HG03521 (cell line): ENCODE data around the gene JCAD.

ENCODE experiments used
- ATAC-seq: cut with Tn5 transposase; IDR thresholded peaks from one replicate; pipeline ENCODE4 v1.9.1; 2021; ENCODE audit warnings: mild to moderate bottlenecking, moderate library complexity; ENCODE audit not compliant: unreplicated experiment

The JCAD gene

DNA sequence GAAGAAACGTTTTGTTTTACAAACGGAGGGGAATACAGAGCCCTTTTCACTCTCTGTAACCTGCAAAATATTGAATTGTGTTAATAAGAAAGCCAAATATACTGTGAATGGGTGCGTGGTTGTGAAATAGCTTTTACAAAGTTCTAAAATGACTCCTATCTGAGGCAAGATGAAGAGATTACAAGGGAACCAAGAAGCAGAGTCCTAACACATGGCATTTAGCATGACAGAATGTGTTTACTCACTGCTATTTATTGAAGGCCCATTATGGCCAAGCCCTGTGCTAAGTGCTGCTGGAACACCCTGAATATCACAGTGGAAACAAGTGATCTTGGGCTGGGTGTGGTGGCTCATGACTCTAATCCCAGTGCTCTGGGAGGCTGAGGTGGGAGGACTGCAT is 12.9 kb downstream of the JCAD start:
- ATAC-seq = no peak

- no peak for ATAC-seq
Observed at GRCh38 chr10:30045961-30046360, 13.4 kb downstream of the JCAD start.

- no peak for ATAC-seq
Observed at GRCh38 chr10:30043476-30044270, 15.7 kb downstream of the JCAD start.

DNA sequence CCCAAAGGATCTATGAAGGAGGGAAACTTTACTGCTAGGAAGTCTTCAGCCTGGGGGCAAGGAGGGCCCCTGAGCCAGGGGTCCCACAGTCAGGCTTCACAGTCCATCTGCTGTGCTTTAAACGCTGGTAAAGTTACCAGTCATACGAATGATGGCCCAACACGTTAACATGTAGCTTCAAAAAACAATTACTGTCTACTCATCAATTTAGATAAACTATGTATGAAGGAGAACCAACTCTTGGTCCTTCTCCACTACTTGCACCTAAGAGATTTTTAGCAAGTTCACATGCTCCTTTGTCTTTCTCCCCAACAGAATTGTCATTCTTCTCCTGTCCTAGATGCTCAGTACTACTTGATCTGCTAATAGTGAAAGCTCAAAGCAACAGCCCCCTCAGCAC is 16.6 kb downstream of the JCAD start:
- no peak for ATAC-seq

GRCh38 chr10:30041196-30042105 is 17.9 kb downstream of the JCAD start:
- ATAC-seq = no peak

- ATAC-seq = no peak
Observed at GRCh38 chr10:30040597-30040996, 18.8 kb downstream of the JCAD start.

- ATAC-seq = no peak
Observed at GRCh38 chr10:30039988-30040387, 19.4 kb downstream of the JCAD start.

DNA sequence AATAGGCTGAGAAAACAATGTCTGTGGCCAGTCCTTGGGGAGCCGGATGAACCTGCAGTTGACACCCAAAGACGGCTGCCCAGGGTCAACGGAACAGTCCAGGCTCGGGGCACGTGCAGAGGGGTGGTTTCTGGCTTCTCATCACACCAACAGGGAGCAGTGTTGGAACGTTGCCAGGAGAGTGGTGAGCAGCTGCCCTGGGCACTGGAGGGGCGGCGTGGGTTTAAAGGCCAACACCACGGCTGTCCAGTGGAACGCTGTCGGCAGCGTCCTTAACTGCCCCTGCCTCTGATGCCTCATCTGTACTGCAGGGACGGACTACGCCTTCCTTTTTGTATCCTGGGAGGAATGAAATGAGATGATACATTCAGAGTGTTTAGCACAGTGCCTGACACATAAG is 19.8 kb downstream of the JCAD start:
- ATAC-seq = no peak

GRCh38 chr10:30038781-30039536 is 20.4 kb downstream of the JCAD start:
- no peak for ATAC-seq

- no peak for ATAC-seq
Observed at GRCh38 chr10:30037620-30038336, 21.6 kb downstream of the JCAD start.

DNA sequence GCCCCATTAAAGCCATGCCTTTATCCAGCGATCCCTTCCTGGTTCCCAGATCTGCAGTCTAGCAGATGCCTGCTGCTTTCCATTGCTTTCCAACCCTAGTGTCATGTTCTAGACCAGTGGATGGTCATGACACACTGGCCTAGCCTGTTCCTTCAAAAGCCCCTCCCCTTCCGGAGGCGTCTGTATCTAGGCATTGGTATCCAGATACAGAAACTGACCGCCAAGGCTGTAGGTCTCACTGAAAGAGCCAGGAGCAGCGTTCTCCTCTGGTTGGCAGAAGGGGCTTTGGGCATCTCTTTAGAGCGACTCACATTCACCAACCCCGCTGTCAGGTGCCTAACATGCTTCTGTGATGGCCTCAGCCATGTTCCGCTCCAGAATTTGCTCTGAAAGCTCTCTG is 22.6 kb downstream of the JCAD start:
- ATAC-seq = no peak

- no peak for ATAC-seq
Observed at GRCh38 chr10:30036341-30036740, 23.0 kb downstream of the JCAD start.

DNA sequence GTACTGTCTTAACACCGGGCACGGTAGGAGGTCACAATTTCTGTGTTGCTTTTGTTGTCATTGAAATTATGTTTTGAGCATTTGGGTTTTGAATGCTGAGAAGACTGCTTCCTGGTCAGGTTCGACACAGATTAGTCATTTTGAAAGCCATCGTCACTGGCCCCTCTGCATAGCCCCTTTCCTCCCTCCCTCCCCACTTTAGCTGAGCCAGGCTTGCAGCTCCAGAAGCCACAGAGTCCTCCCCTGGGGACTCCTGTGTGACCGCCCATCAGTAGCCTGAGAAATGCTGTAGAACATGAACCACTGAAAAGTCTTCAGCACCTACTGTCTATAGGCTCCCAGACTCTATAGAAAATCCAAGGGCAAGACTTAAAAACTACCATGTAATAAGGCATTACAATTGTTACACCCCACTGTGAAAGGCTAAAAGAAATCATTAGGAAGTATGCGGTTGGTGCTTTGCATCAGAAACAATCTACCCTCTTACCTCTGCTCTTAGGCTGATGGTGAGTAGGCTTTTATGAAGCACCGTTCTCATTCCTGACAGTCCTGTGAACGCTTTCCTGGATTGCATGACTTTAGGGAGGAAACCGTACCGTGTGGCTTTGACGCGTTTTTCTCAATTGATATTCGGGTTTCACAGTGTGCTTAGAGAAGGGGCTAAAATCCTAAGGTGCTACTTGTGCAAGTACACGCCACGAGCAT is 24.8 kb downstream of the JCAD start:
- no peak for ATAC-seq

- ATAC-seq = no peak
Observed at GRCh38 chr10:30032125-30032524, 27.3 kb downstream of the JCAD start.

GRCh38 chr10:30029872-30030256 is 29.5 kb downstream of the JCAD start:
- ATAC-seq = no peak

DNA sequence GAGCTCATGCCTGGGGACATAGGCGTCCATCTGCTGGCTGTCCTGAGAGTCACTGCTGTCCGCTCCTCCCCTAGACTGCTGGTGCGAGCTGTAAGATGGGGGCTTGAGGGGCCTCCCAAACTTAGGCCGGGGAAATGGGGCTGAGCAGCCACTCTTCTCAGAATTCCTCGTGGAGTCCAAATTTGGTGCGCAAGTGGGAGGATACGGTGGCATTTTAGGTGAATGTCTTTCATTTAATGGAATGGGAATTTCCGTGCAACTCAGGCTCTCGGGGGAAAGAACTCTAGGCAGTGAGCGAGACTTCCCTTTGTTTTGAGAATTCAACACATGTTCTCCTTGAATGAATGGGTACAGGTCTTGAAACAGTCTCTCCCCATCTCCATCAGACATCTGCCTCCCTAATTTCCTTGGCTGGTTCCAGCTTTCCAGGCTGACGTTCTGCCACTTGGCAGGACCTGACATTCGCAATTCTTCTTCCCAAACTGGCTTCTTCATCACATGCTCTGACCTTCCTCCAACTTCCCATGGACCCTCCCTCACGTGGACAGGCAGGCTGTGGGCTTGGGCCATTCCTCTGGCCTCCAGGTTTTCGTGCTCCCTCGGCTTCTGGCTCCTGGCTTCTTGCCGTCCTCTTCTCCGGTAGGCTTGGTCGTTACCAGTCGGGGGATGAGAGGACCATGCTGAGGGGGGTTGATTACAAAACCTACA is 30.1 kb downstream of the JCAD start:
- no peak for ATAC-seq

- ATAC-seq = no peak
Observed at GRCh38 chr10:30028738-30029030, 30.7 kb downstream of the JCAD start.

- ATAC-seq = no peak
Observed at GRCh38 chr10:30028006-30028737, 31.2 kb downstream of the JCAD start.
